Ishikawa (cell line): Measurements from ENCODE around the gene NSMF.

Source experiments
- CEBPB ChIP-seq: IDR thresholded peaks from 2 replicates; pipeline ENCODE4 v1.6.1; 2012
- EGR1 ChIP-seq: IDR thresholded peaks from 2 replicates; pipeline ENCODE4 v1.6.1; 2012
- EP300 ChIP-seq: IDR thresholded peaks from 2 replicates; pipeline ENCODE4 v1.6.1; 2012; ENCODE audit warnings: borderline replicate concordance
- FOXM1 ChIP-seq: IDR thresholded peaks from 2 replicates; pipeline ENCODE4 v1.6.1; 2012; ENCODE audit warnings: low read depth, borderline replicate concordance
- NFIC ChIP-seq: IDR thresholded peaks from 2 replicates; pipeline ENCODE4 v1.6.1; 2012
- RAD21 ChIP-seq: IDR thresholded peaks from 2 replicates; pipeline ENCODE4 v1.6.1; 2012; ENCODE audit warnings: low read depth
- REST ChIP-seq: IDR thresholded peaks from 2 replicates; pipeline ENCODE4 v1.6.1; 2012; ENCODE audit warnings: low read depth, mild to moderate bottlenecking
- TCF12 ChIP-seq: IDR thresholded peaks from 2 replicates; pipeline ENCODE4 v1.6.1; 2012; ENCODE audit warnings: low read depth
- YY1 ChIP-seq: IDR thresholded peaks from 2 replicates; pipeline ENCODE4 v1.6.1; 2012; ENCODE audit warnings: low read depth
- TF ChIP-seq, protein P1 (sequence below): IDR thresholded peaks from 2 replicates; pipeline ENCODE4 v1.6.1; 2012
- TF ChIP-seq, protein P2 (sequence below): IDR thresholded peaks from 2 replicates; pipeline ENCODE4 v1.6.1; 2012

- TF ChIP-seq CEBPB (no peak), EP300 (no peak), TCF12 (no peak), NFIC (no peak), RAD21 (no peak), REST (no peak), YY1 (no peak), EGR1 (no peak), FOXM1 (no peak)
- TF ChIP-seq, protein P1, sequence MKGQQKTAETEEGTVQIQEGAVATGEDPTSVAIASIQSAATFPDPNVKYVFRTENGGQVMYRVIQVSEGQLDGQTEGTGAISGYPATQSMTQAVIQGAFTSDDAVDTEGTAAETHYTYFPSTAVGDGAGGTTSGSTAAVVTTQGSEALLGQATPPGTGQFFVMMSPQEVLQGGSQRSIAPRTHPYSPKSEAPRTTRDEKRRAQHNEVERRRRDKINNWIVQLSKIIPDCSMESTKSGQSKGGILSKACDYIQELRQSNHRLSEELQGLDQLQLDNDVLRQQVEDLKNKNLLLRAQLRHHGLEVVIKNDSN, result no peak
- TF ChIP-seq, protein P2, sequence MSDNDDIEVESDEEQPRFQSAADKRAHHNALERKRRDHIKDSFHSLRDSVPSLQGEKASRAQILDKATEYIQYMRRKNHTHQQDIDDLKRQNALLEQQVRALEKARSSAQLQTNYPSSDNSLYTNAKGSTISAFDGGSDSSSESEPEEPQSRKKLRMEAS, result no peak
Measured at GRCh38 chr9:137439158-137439714, 19.9 kb downstream of the NSMF start.
